NT2/D1 (cell line): ENCODE data around the gene TMEM114.

Source experiments
- DNase-seq: peaks from one replicate; pipeline ENCODE4 v3.0.0-alpha.2; 2011; ENCODE audit warnings: low read depth, low spot score
- H3K27me3 ChIP-seq: 2 replicates; pipeline ENCODE4 v1.6.0; 2011; ENCODE audit warnings: mild to moderate bottlenecking; ENCODE audit not compliant: insufficient read length, insufficient read depth
- H3K36me3 ChIP-seq: 2 replicates; pipeline ENCODE4 v1.6.1; 2011; ENCODE audit warnings: mild to moderate bottlenecking, low read length, mixed read lengths; ENCODE audit not compliant: insufficient read depth, insufficient read length
- H3K4me1 ChIP-seq: 2 replicates; pipeline ENCODE4 v1.5.1; 2011; ENCODE audit not compliant: insufficient read depth, insufficient read length
- H3K4me3 ChIP-seq: 2 replicates; pipeline ENCODE4 v1.5.1; 2011; ENCODE audit warnings: low read depth; ENCODE audit not compliant: insufficient read length
- H3K9ac ChIP-seq: 2 replicates; pipeline ENCODE4 v1.6.0; 2011; ENCODE audit warnings: low read depth; ENCODE audit not compliant: insufficient read length
- H3K9me3 ChIP-seq: 2 replicates; pipeline ENCODE4 v1.5.1; 2011; ENCODE audit warnings: mild to moderate bottlenecking, low read length; ENCODE audit not compliant: insufficient read depth
- SUZ12 ChIP-seq: IDR thresholded peaks from 2 replicates; pipeline ENCODE4 v1.6.1; 2011; ENCODE audit not compliant: insufficient read length, insufficient read depth; ENCODE audit errors: extremely low read depth
- YY1 ChIP-seq: IDR thresholded peaks from 2 replicates; pipeline ENCODE4 v1.6.1; 2011; ENCODE audit not compliant: insufficient read length, insufficient read depth
- ZNF274 ChIP-seq: IDR thresholded peaks from 2 replicates; pipeline ENCODE4 v1.6.1; 2011; ENCODE audit warnings: mild to moderate bottlenecking, low read depth, low read length

The TMEM114 gene

GRCh38 chr16:8621572-8622314 lies 31.4 kb upstream of the TMEM114 start, which contains the start of gene METTL22:
Gene METTL22 (plus strand): TSS chr16:8621698. CDS start chr16:8625666, 3,968 bp downstream.
- TF ChIP-seq YY1 (peak; percentile 47), SUZ12 (no peak), ZNF274 (no peak)
- peak within 1 kb of the TSS; percentile 100 for H3K4me3 ChIP-seq

GRCh38 chr16:8621222-8621571 lies 30.9 kb upstream of the TMEM114 start:
- Histone ChIP-seq H3K27me3 (no peaks in the 10 kb centered on the region), H3K9me3 (no peaks in the 10 kb centered on the region), H3K4me3 (peak overlapping the region; percentile 100), H3K36me3 (peaks cover 31% of the 10 kb centered on the region), H3K4me1 (peaks cover 2% of the 10 kb centered on the region), H3K9ac (peak overlapping the region; percentile 100)
- DNase-seq, result no peak
- no peak for TF ChIP-seq ZNF274
- no peak for TF ChIP-seq YY1
- no peak for TF ChIP-seq SUZ12

More at GRCh38 chr16:8621572-8622314, 31.4 kb upstream of the TMEM114 start, which contains the start of gene METTL22:
- Histone ChIP-seq H3K27me3 (no peaks in the 10 kb centered on the region), H3K9me3 (no peaks in the 10 kb centered on the region), H3K9ac (peak within 1 kb of the TSS; percentile 100), H3K4me1 (peaks cover 2% of the 10 kb centered on the region), H3K36me3 (peaks cover 36% of the 10 kb centered on the region)
- DNase-seq, result peak; percentile 81

- no peak overlapping the region for H3K9ac ChIP-seq
- H3K4me1 ChIP-seq, result peaks cover 2% of the 10 kb centered on the region
- H3K4me3 ChIP-seq, result no peak overlapping the region
- peaks cover 24% of the 10 kb centered on the region for H3K36me3 ChIP-seq
- H3K9me3 ChIP-seq, result no peaks in the 10 kb centered on the region
- no peaks in the 10 kb centered on the region for H3K27me3 ChIP-seq
- no peak for DNase-seq
- TF ChIP-seq ZNF274 (no peak), SUZ12 (no peak), YY1 (no peak)
Observed at GRCh38 chr16:8620535-8620934, 30.2 kb upstream of the TMEM114 start.

- no peaks in the 10 kb centered on the region for H3K4me1 ChIP-seq
- DNase-seq, result no peak
- H3K9me3 ChIP-seq, result no peaks in the 10 kb centered on the region
- H3K27me3 ChIP-seq, result no peaks in the 10 kb centered on the region
- peaks cover 17% of the 10 kb centered on the region for H3K36me3 ChIP-seq
- H3K9ac ChIP-seq, result no peak overlapping the region
- H3K4me3 ChIP-seq, result no peak overlapping the region
- TF ChIP-seq SUZ12 (no peak), YY1 (no peak), ZNF274 (no peak)
Observed at GRCh38 chr16:8619671-8620370, 29.5 kb upstream of the TMEM114 start.

- H3K4me1 ChIP-seq, result peaks cover 4% of the 10 kb centered on the region
- no peak overlapping the region for H3K4me3 ChIP-seq
- H3K27me3 ChIP-seq, result no peaks in the 10 kb centered on the region
- no peaks in the 10 kb centered on the region for H3K9me3 ChIP-seq
- no peak for DNase-seq
- H3K36me3 ChIP-seq, result no peaks in the 10 kb centered on the region
- no peak for TF ChIP-seq SUZ12
- no peak for TF ChIP-seq ZNF274
- no peak for TF ChIP-seq YY1
- H3K9ac ChIP-seq, result no peak overlapping the region
Observed at GRCh38 chr16:8614435-8615029, 24.2 kb upstream of the TMEM114 start.

GRCh38 chr16:8611886-8612600 lies 21.7 kb upstream of the TMEM114 start:
- DNase-seq, result no peak
- Histone ChIP-seq H3K27me3 (no peaks in the 10 kb centered on the region), H3K4me1 (peaks cover 4% of the 10 kb centered on the region), H3K9ac (no peak overlapping the region), H3K36me3 (no peaks in the 10 kb centered on the region), H3K4me3 (no peak overlapping the region), H3K9me3 (no peaks in the 10 kb centered on the region)
- TF ChIP-seq ZNF274 (no peak), SUZ12 (no peak), YY1 (no peak)
